HG02852 (cell line): ENCODE data around the gene ELOVL3.
A peak's percentile ranks its signal among the peaks of the same experiment; 100 is the strongest.

ENCODE experiments used
- ATAC-seq: cut with Tn5 transposase; IDR thresholded peaks from one replicate; pipeline ENCODE4 v1.9.1; 2021; ENCODE audit warnings: mild to moderate bottlenecking, moderate library complexity; ENCODE audit not compliant: unreplicated experiment

The ELOVL3 gene

GRCh38 chr10:102222797-102223196 lies 3.3 kb upstream of the ELOVL3 start:
- ATAC-seq: no peak

GRCh38 chr10:102226542-102226870 lies 407 bp downstream of the ELOVL3 start:
- ATAC-seq: no peak

- ATAC-seq: no peak
Observed at GRCh38 chr10:102227050-102227449, 951 bp downstream of the ELOVL3 start.

- ATAC-seq: no peak
Observed at GRCh38 chr10:102229810-102230263, 3.7 kb downstream of the ELOVL3 start.

GRCh38 chr10:102230264-102230860 lies 4.3 kb downstream of the ELOVL3 start:
- ATAC-seq: no peak

GRCh38 chr10:102230861-102231356 lies 4.8 kb downstream of the ELOVL3 start:
- no peak for ATAC-seq

GRCh38 chr10:102231357-102232318 lies 5.5 kb downstream of the ELOVL3 start:
- no peak for ATAC-seq

GRCh38 chr10:102233997-102234396 lies 7.9 kb downstream of the ELOVL3 start:
- no peak for ATAC-seq

- ATAC-seq: no peak
Observed at GRCh38 chr10:102234888-102235597, 8.9 kb downstream of the ELOVL3 start.

GRCh38 chr10:102235598-102235920 lies 9.5 kb downstream of the ELOVL3 start:
- no peak for ATAC-seq

GRCh38 chr10:102236006-102236405 lies 9.9 kb downstream of the ELOVL3 start:
- no peak for ATAC-seq

GRCh38 chr10:102237711-102238252 lies 11.7 kb downstream of the ELOVL3 start:
- no peak for ATAC-seq

- no peak for ATAC-seq
Observed at GRCh38 chr10:102240467-102241031, 14.4 kb downstream of the ELOVL3 start.

- no peak for ATAC-seq
Observed at GRCh38 chr10:102241032-102241443, 14.9 kb downstream of the ELOVL3 start.

- peak; percentile 38 for ATAC-seq
Observed at GRCh38 chr10:102241444-102242117, 15.5 kb downstream of the ELOVL3 start, which contains the start of gene PITX3. Gene PITX3, minus strand, starts transcription at chr10:102241512. Its CDS starts 9,432 bp downstream, at chr10:102232080.

GRCh38 chr10:102242118-102242485 lies 16.0 kb downstream of the ELOVL3 start:
- no peak for ATAC-seq

- no peak for ATAC-seq
Observed at GRCh38 chr10:102243309-102243708, 17.2 kb downstream of the ELOVL3 start.

- ATAC-seq: peak; percentile 87
Observed at GRCh38 chr10:102245082-102245931, 19.2 kb downstream of the ELOVL3 start, which contains the start of gene GBF1. Gene GBF1, plus strand, starts transcription at chr10:102245532. Its CDS starts 13,407 bp downstream, at chr10:102258939.

GRCh38 chr10:102245932-102246251 lies 19.8 kb downstream of the ELOVL3 start:
- ATAC-seq: no peak
